Ovary (tissue), 3 donors: ENCODE results near the gene KCNJ1.

ENCODE experiments used
- CTCF ChIP-seq, 3 donors: fragments of 450-650 bp in 2 of 3; fragments of 200-600 bp in 1 of 3; IDR thresholded peaks; one replicate each; pipeline versions ENCODE4 v1.5.1 to v1.8.0; 2016 to 2022; ENCODE audit warnings: antibody characterized with exemption in 3 of 3, mild to moderate bottlenecking in 1 of 3
- POLR2A ChIP-seq: fragments of 450-650 bp; IDR thresholded peaks from one replicate; pipeline ENCODE4 v1.6.1; 2017; ENCODE audit warnings: antibody characterized with exemption, mild to moderate bottlenecking, moderate library complexity
- donor health status: DM: no; HTN: no; CAD: no.

- no peak for TF ChIP-seq POLR2A
- TF ChIP-seq CTCF (IDR thresholded peaks at IDR 0.05) = no peak
Observed at GRCh38 chr11:128809128-128809527, 58.0 kb downstream of the KCNJ1 start.
